IPS-18c (cell line): Measurements from ENCODE around the gene VIPR2.
"Not testable (repeated sequence)": the region's sequence is repeated elsewhere in the genome, so short reads cannot be mapped to it uniquely, and the experiment has no call there.

ENCODE experiments used
- H3K4me3 ChIP-seq: 2 replicates; pipeline ENCODE4 v1.7.0; 2013; ENCODE audit warnings: low read depth, mild to moderate bottlenecking, low read length, moderate library complexity; ENCODE audit not compliant: insufficient read depth
- H3K9me3 ChIP-seq: one replicate; pipeline ENCODE4 v1.6.1; 2013; ENCODE audit warnings: mild to moderate bottlenecking, low read length, moderate library complexity; ENCODE audit not compliant: control insufficient read depth, insufficient read depth

Gene VIPR2

DNA sequence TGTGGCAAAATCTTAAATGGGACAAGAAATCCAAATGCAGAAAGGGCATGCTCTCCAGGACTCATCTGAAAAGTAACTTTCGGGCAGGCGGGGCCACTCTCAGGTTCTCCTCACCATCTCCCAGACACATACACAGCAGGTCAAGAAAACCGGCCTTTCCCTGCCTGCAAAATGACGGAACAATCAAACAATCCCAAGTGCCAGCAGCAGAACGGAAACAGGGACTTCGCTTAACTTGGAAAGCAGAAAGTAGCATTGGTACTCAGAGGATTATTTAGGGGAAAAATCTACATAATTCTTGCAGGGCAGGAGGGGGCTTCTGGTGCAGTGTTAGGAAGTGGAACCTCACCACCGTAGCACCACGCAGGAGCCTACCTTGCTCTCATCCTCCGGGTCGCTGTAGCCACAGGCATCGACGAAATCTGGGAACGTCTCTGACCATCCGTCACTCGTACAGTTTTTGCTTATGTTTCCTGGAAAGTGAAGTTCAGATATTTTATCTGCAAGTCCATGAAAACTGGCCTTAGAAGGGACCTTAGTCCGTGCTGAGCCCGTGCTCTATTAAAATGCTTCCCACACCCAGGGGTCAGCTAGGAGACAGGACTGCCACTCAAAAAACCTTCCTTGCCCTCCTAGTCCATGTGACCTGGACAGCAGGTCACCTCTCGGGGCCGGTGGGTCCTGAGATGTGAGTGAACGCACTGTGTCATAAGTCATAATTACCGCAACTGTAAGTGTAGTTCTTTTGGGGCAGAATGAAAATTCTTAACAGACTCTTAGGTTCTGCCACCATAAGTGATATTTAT lies 41.1 kb downstream of the VIPR2 start:
- Histone ChIP-seq H3K4me3 (no peak overlapping the region), H3K9me3 (no peaks in the 10 kb centered on the region)

DNA sequence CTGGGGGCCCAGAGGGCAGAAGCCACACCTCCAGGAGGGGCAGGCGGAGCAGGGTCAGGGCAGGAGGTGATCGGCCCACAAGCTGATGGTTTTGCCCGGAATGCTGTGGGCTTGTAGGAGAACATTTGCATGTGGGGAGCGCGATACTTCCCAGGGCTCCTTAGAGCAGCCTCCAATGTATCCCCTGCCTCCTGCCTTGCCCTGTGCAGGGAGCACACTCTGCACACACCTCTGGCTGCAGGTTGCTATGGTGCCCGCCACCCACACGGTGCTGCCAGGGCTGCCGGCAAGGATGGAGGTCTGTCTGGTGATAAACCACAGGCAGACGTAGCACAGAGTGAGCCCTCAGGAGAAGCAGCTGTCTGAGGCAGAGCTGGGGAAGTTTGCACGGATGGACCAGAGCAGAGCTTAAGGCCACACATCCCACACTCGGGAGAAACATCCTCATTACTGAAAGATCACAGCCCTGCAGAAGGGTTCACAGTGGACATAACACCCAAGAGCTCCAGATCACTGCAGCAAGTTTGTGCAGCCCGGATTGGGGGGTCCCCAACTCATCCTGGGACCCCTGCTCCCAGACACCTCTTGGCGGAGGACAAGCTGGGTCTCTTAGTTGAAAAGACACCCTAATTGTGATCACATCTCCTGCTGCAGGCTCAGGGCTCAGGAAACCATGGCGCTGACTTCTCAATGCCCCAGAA lies 41.8 kb downstream of the VIPR2 start:
- Histone ChIP-seq H3K4me3 (no peak overlapping the region), H3K9me3 (no peaks in the 10 kb centered on the region)

DNA sequence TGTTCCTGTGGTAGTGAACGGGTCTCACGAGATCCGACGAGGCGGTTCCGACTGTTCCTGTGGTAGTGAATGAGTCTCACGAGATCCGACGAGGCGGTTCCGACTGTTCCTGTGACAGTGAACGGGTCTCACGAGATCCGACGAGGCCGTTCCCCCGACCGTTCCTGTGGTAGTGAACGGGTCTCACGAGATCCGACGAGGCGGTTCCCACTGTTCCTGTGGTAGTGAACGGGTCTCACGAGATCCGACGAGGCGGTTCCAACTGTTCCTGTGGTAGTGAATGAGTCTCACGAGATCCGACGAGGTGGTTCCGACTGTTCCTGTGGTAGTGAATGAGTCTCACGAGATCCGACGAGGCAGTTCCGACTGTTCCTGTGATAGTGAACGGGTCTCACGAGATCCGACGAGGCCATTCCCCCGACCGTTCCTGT lies 43.0 kb downstream of the VIPR2 start:
- not testable (repeated sequence) for H3K4me3 ChIP-seq, H3K9me3 ChIP-seq

DNA sequence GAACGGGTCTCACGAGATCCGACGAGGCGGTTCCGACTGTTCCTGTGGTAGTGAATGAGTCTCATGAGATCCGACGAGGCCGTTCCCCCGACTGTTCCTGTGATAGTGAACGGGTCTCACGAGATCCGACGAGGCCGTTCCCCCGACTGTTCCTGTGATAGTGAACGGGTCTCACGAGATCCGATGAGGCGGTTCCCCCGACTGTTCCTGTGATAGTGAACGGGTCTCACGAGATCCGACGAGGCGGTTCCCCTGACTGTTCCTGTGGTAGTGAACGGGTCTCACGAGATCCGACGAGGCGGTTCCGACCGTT lies 43.6 kb downstream of the VIPR2 start:
- not testable (repeated sequence) for H3K9me3 ChIP-seq, H3K4me3 ChIP-seq

DNA sequence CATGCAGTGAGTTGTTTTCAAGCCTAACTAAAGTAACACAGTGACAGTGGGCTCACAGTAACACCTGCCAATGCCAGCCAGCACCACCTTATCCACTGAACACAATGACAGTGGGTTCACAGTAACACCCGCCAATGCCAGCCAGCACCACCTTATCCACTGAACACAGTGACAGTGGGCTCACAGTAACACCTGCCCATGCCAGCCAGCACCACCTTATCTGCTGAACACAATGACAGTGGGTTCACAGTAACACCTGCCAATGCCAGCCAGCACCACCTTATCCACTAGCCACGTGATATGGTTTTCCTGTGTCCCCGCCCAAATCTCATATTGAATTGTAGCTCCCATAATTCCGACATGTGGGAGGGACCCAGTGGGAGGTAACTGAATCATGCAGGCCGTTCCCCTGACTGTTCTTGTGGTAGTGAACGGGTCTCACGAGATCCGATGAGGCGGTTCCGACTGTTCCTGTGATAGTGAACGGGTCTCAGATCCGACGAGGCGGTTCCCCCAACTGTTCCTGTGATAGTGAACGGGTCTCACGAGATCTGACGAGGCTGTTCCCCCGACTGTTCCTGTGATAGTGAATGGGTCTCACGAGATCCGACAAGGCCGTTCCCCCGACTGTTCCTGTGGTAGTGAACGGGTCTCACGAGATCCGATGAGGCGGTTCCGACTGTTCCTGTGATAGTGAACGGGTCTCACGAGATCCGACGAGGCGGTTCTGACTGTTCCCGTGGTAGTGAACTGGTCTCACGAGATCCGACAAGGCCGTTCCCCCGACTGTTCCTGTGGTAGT lies 44.2 kb downstream of the VIPR2 start:
- not testable (repeated sequence) for H3K9me3 ChIP-seq

DNA sequence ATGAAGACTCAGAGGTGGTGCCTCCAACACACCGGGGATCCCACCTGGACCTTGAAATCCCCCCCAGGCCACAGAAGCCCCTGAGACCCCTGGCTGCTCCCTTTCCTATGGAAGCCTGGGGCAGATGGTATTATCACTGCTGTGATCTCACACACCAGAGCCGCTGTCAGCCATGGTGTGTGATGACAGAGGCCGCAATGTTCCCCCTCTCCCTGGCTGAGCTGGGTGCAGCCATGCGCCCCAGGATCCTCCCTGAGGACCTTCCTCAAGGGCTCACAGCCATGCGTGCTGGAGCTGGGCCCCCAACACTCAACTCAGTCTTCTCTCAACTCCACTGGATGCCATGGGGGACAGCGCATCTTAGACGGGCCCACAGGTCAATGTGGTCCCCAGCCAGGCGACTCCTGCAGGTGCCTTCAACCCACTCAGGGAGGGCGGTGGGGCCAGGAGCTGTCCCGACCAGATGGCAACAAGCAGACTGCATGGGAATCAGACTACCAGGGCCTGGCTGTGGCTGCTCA lies 44.9 kb downstream of the VIPR2 start:
- H3K4me3 ChIP-seq: no peak overlapping the region
- H3K9me3 ChIP-seq: peaks cover 2% of the 10 kb centered on the region

More for the DNA sequence above, 44.2 kb downstream of the VIPR2 start:
- H3K4me3 ChIP-seq: not testable (repeated sequence)

DNA sequence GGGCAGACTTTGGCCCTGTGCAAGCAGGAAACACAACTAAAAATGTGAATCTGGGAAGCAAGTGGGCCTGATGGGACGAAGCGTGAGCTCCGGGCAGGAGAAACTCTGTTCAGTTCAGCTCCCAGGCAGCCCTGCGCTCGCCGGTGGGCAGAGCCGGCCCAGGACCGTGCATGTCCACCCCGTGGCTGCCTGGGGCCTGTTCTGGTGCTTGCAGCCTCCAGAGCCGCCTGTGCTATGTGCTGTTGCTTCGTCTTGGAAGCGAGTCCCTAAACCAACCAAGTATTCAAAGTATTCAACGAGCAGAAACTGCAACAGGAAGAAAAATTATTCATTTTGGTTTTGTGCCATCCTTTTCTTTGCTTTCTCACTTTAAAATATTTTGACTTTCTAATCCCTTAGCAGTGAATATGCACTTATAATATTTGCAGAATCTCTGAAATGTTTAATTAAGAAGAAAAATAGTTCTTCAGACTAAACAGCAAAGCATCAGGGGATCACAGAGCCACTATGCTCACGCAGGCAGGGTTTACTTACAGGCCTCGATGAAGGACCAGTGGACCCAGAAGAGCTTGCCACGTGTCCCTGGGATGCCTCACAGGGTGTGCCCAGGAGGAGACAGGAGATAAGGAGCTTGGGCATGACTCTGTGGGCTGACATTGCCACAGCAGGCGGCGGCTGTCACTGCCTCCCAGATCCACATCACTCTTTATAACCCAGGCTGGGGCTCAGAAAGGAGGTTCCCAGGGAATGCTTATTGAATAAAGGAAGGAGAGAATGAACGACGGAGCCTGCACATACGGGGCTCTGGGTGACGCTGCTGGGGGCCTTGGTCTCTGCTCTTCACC lies 45.6 kb downstream of the VIPR2 start:
- Histone ChIP-seq H3K9me3 (peaks cover 2% of the 10 kb centered on the region), H3K4me3 (no peak overlapping the region)

DNA sequence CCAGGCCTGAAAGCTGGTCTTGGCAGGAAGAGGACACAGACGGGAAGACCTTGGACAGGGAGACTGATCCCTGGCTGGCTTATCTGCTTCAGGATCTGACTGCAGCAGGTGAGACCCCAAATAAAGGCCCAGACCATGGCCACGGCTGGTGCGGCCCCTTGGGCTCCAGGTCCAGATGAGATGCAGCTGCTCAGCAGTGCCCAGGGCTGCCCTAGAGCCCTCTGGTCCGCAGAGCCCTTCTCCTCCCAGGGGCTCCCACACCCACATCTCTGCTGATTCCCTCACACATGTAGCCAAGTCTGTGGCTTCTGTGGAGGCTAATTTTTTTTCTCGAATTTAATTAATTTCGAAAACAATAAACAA lies 46.3 kb downstream of the VIPR2 start:
- Histone ChIP-seq H3K4me3 (no peak overlapping the region), H3K9me3 (peaks cover 2% of the 10 kb centered on the region)

DNA sequence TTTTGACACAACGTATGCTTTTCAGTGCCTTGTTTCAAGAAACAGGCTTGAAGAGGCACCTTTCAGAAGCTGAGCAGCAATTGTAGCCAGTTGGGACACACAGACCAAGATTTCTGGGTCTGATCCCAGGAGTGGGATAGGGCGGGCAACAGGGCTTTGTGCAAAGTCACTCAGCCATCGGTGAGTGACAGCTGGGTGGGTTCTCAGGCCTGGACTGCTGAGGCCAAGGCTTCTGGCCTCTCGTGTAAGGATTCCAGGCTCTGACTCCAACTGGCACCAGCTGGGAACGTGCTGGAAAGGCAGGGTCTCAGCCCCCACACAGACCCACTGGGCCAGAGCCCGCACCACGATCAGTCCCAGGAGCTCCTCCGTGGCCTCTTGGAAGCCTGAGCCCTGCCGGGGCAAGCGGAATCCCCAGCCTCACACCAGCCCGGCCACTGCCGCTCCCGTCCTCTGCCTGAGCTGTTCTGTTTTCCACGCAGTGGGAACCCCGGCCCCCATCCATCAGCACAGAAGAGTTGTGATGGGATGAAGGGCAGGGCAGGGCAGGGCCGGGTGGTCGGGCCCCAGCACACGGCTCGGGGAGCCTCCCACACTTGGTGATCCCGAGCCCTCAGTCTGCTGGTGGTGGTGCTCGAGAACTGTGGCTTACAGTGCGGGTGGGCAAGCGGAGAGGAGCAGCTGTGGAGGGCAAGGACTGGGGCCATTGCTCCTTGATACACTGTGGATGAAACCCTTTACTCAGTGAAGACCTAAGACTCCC lies 46.8 kb downstream of the VIPR2 start:
- peaks cover 2% of the 10 kb centered on the region for H3K9me3 ChIP-seq
- H3K4me3 ChIP-seq: no peak overlapping the region

- peaks cover 2% of the 10 kb centered on the region for H3K9me3 ChIP-seq
- no peak overlapping the region for H3K4me3 ChIP-seq
These were observed 47.7 kb downstream of the VIPR2 start for GRCh38 chr7:159096736-159097581.

GRCh38 chr7:159095979-159096411 lies 48.7 kb downstream of the VIPR2 start:
- no peak overlapping the region for H3K4me3 ChIP-seq
- H3K9me3 ChIP-seq: peaks cover 2% of the 10 kb centered on the region

DNA sequence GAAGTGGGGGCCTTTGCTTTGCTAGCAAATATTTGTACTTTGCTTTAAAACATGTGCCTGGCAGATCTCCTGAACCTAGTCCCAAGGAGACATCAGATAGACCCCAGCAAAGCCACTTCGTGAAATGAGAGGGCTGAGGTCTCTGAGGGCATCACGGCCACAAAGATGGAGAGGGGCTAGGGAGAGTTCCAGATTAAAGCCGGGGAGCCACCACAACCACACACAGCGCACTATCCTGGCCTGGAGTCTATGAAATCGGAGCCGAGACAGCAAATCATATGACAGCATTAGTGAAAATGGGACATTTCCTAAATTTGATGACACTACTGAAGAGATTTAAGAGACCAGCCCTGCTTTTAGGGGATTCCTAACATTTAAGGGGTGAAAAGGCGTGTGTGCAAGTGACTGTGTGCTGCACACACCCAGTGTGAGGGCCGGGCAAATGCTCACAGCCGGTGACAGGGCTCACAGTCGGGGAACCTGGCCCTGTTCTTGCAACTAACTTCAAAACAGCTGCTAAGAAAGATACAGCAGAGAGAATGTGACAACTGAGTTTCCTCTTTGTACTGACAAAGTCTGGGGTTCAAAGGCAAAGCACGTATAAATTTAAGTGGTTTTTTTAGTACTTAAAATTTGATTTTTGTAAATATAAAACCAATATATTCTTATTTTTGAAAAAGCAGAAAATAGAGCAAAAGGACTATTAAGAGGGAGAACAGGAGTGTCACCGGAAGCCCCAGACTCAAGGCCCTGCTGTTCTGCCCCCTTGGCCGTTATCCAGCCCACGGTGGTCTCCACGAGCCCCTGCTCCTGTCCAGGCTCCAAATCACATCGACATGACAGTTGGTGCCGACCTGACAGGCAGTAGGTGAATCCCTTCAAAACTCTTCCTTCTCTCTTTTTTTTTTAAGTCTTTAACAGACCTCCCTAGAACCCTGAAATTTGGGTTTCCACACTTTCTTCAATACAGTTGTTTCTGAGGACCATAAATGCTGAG lies 49.5 kb downstream of the VIPR2 start:
- peaks cover 2% of the 10 kb centered on the region for H3K9me3 ChIP-seq
- no peak overlapping the region for H3K4me3 ChIP-seq

GRCh38 chr7:159094023-159094740 lies 50.5 kb downstream of the VIPR2 start:
- Histone ChIP-seq H3K4me3 (no peak overlapping the region), H3K9me3 (peaks cover 2% of the 10 kb centered on the region)

- H3K9me3 ChIP-seq: peaks cover 2% of the 10 kb centered on the region
- no peak overlapping the region for H3K4me3 ChIP-seq
These were observed 51.2 kb downstream of the VIPR2 start for GRCh38 chr7:159093351-159093971.
